MM.1S (cell line): ENCODE results near the gene UBE2Q2.

Experiments used
- DNase-seq: peaks from one replicate; pipeline ENCODE4 v3.0.0-alpha.2; 2015
- H2AFZ ChIP-seq: fragments of 300-600 bp; sonication (generic); 2 replicates; pipeline ENCODE4 v1.6.0; 2016; ENCODE audit warnings: antibody characterized with exemption, low read length
- H3F3A ChIP-seq: fragments of 300-600 bp; sonication (generic); 2 replicates; pipeline ENCODE4 v1.6.1; 2016; ENCODE audit warnings: mild to moderate bottlenecking, antibody characterized with exemption, low read length, moderate library complexity, mixed read lengths; ENCODE audit not compliant: insufficient read depth
- H3K27ac ChIP-seq: fragments of 300-600 bp; sonication (generic); 2 replicates; pipeline ENCODE4 v1.5.1; 2016; ENCODE audit warnings: mild to moderate bottlenecking, low read length
- H3K27me3 ChIP-seq: fragments of 300-600 bp; sonication (generic); replicated peaks from 2 replicates; pipeline ENCODE4 v1.6.0; 2016; ENCODE audit warnings: low read length; ENCODE audit not compliant: insufficient read depth
- H3K36me3 ChIP-seq: fragments of 300-600 bp; sonication (generic); replicated peaks from 2 replicates; pipeline ENCODE4 v1.6.1; 2016; ENCODE audit warnings: mild to moderate bottlenecking, low read length, mixed read lengths; ENCODE audit not compliant: insufficient read depth
- H3K4me1 ChIP-seq: fragments of 300-600 bp; sonication (generic); 2 replicates; pipeline ENCODE4 v1.6.1; 2016; ENCODE audit warnings: low read length, mixed read lengths
- H3K4me2 ChIP-seq: fragments of 300-600 bp; sonication (generic); 2 replicates; pipeline ENCODE4 v1.6.0; 2016; ENCODE audit warnings: low read depth, low read length
- H3K4me3 ChIP-seq: fragments of 300-600 bp; sonication (generic); 2 replicates; pipeline ENCODE4 v1.5.1; 2016; ENCODE audit warnings: low read length, mixed read lengths
- H3K79me2 ChIP-seq: fragments of 300-600 bp; sonication (generic); 2 replicates; pipeline ENCODE4 v1.6.1; 2016; ENCODE audit warnings: mixed run types, low read length, mixed read lengths
- H3K9ac ChIP-seq: fragments of 300-600 bp; sonication (generic); 2 replicates; pipeline ENCODE4 v1.6.1; 2016; ENCODE audit warnings: low read length, mixed read lengths
- H3K9me2 ChIP-seq: fragments of 300-600 bp; sonication (generic); replicated peaks from 2 replicates; pipeline ENCODE4 v1.6.1; 2016; ENCODE audit warnings: mild to moderate bottlenecking, low read length, mixed read lengths; ENCODE audit not compliant: insufficient read depth
- H3K9me3 ChIP-seq: fragments of 300-600 bp; sonication (generic); replicated peaks from 2 replicates; pipeline ENCODE4 v1.6.1; 2016; ENCODE audit warnings: mild to moderate bottlenecking, low read length, mixed read lengths; ENCODE audit not compliant: insufficient read depth
- H4K20me1 ChIP-seq: fragments of 300-600 bp; sonication (generic); 2 replicates; pipeline ENCODE4 v1.6.1; 2016; ENCODE audit warnings: mild to moderate bottlenecking, low read length, moderate library complexity, mixed read lengths; ENCODE audit not compliant: insufficient read depth
- CTCF ChIP-seq: fragments of 300-600 bp; sonication (generic); IDR thresholded peaks from 2 replicates; pipeline ENCODE4 v1.5.1; 2016; ENCODE audit warnings: antibody characterized with exemption, low read length, mixed read lengths
- EZH2 ChIP-seq: fragments of 300-600 bp; sonication (generic); optimal IDR thresholded peaks from 2 replicates; pipeline ENCODE3; 2017; ENCODE audit warnings: low read depth, mild to moderate bottlenecking, antibody characterized with exemption, low read length, mixed read lengths
- EZH2phosphoT487 ChIP-seq: fragments of 300-600 bp; sonication (generic); IDR thresholded peaks from 2 replicates; pipeline ENCODE4 v1.6.1; 2018; ENCODE audit warnings: antibody characterized with exemption, low read length

Gene UBE2Q2

GRCh38 chr15:75927601-75928000 lies 84.4 kb downstream of the UBE2Q2 start:
- no peak overlapping the region for H3K4me2 ChIP-seq
- DNase-seq = no peak
- H3K27ac ChIP-seq = no peak overlapping the region
- no peak overlapping the region for H3K4me3 ChIP-seq
- no peaks in the 10 kb centered on the region for H3K9me2 ChIP-seq
- no peaks in the 10 kb centered on the region for H3K9me3 ChIP-seq
- no peaks in the 10 kb centered on the region for H4K20me1 ChIP-seq
- no peaks in the 10 kb centered on the region for H3K36me3 ChIP-seq
- no peak overlapping the region for H3K9ac ChIP-seq
- H2AFZ ChIP-seq = no peak overlapping the region
- no peaks in the 10 kb centered on the region for H3K27me3 ChIP-seq
- peaks cover 25% of the 10 kb centered on the region for H3K4me1 ChIP-seq
- TF ChIP-seq EZH2 (no peak), EZH2phosphoT487 (no peak), CTCF (no peak)
- H3F3A ChIP-seq = peaks cover 12% of the 10 kb centered on the region
- H3K79me2 ChIP-seq = 0 out of 2 replicates have a peak, but pooled peaks cover 4% of the 10 kb centered on the region

- no peaks in the 10 kb centered on the region for H3K9me2 ChIP-seq
- 0 out of 2 replicates have a peak, but pooled peaks cover 3% of the 10 kb centered on the region for H3K36me3 ChIP-seq
- H3K27ac ChIP-seq = peak overlapping the region; percentile 12; the same call in 1 of the 2 replicates
- H3F3A ChIP-seq = peaks cover 12% of the 10 kb centered on the region
- no peaks in the 10 kb centered on the region for H4K20me1 ChIP-seq
- peaks cover 25% of the 10 kb centered on the region for H3K4me1 ChIP-seq
- 0 out of 2 replicates have a peak, but pooled peaks cover 1% of the 10 kb centered on the region for H3K79me2 ChIP-seq
- DNase-seq = peak; percentile 74
- TF ChIP-seq EZH2phosphoT487 = no peak
- TF ChIP-seq EZH2 = no peak
- peak; percentile 77 for TF ChIP-seq CTCF
- peak overlapping the region; percentile 17; the same call in 1 of the 2 replicates for H3K4me2 ChIP-seq
- H3K9me3 ChIP-seq = no peaks in the 10 kb centered on the region
- no peak overlapping the region for H3K4me3 ChIP-seq
- H2AFZ ChIP-seq = no peak overlapping the region
- H3K9ac ChIP-seq = no peak overlapping the region
- no peaks in the 10 kb centered on the region for H3K27me3 ChIP-seq
Measured at GRCh38 chr15:75928680-75929608, 85.7 kb downstream of the UBE2Q2 start.

- Histone ChIP-seq H2AFZ (no peak overlapping the region), H3K9me3 (no peaks in the 10 kb centered on the region), H4K20me1 (no peaks in the 10 kb centered on the region), H3K27ac (peak overlapping the region; percentile 18; the same call in 1 of the 2 replicates), H3K27me3 (no peaks in the 10 kb centered on the region), H3K36me3 (0 out of 2 replicates have a peak, but pooled peaks cover 3% of the 10 kb centered on the region), H3F3A (peaks cover 12% of the 10 kb centered on the region), H3K4me1 (peaks cover 25% of the 10 kb centered on the region), H3K9ac (no peak overlapping the region), H3K79me2 (no peaks in the 10 kb centered on the region), H3K4me2 (peak overlapping the region; percentile 42; the same call in 1 of the 2 replicates), H3K4me3 (no peak overlapping the region), H3K9me2 (no peaks in the 10 kb centered on the region)
- peak; percentile 77 for DNase-seq
- TF ChIP-seq EZH2 = no peak
- TF ChIP-seq CTCF = no peak
- TF ChIP-seq EZH2phosphoT487 = no peak
Measured at GRCh38 chr15:75929799-75930565, 86.7 kb downstream of the UBE2Q2 start.
